Anterior cingulate cortex (tissue), 58 donors: ENCODE measurements around the gene LOXL1.
"Not testable (repeated sequence)": the region's sequence is repeated elsewhere in the genome, so short reads cannot be mapped to it uniquely, and the experiment has no call there.

Experiments
- DNase-seq, 58 donors: peaks; one replicate each; lab custom pipeline; 2025; lab: John Stamatoyannopoulos, UW

Gene LOXL1

DNA sequence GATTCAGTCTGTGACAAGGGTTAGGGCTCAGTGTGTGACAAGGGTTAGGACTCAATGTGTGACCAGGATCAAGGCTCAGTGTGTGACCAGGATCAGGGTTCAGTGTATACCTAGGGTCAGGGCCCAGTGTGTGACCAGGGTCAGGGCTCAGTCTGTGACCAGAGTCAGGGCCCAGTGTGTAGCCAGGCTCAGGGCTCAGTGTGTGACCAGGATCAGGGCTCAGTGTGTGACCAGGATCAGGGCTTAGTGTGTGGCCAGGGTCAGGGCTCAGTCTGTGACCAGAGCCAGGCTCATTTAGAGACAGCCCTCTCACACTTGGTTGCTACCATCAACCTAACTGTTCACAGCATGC lies 24.2 kb downstream of the LOXL1 start:
- DNase-seq: no peak

GRCh38 chr15:73950831-73951561 lies 24.7 kb downstream of the LOXL1 start:
- DNase-seq: peak; percentile 11 to 91 (median 76)

GRCh38 chr15:73951601-73952000 lies 25.3 kb downstream of the LOXL1 start:
- no peak for DNase-seq

DNA sequence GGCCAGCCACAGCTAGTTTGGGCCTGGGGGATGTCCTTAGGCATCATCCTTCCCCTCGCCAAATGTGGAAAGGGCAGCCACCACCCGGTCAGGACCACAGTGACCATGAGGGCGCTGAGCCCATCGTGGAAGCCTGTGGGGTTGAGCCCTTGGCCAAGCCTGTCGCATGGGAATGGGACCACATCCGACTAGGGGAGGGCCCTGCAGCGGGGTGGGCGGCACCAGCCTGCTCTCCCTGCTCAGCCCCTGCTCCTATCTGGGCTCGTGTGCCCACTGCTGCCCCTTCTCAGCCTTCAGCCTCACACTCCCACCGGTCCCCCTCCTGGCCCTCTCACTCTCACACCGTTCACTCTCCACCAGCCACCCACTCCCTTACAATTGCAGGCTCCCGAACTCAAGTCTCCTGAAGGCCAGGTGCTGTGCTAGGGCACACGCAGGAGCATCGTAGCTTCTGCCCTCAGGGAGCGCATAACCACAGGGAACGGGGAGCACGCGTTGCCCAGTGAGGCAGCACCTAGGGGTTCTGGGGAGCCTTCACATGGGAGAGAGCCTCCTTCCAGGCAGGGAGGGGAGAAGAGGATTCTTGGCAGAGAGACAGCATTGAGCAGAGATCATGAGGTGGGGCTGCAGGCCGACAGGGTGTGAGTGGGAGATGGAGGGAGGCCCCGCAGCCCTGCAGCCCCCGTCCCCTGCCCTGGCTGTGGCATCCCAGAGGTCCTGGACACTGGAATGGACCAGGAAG lies 26.1 kb downstream of the LOXL1 start:
- no peak for DNase-seq

DNA sequence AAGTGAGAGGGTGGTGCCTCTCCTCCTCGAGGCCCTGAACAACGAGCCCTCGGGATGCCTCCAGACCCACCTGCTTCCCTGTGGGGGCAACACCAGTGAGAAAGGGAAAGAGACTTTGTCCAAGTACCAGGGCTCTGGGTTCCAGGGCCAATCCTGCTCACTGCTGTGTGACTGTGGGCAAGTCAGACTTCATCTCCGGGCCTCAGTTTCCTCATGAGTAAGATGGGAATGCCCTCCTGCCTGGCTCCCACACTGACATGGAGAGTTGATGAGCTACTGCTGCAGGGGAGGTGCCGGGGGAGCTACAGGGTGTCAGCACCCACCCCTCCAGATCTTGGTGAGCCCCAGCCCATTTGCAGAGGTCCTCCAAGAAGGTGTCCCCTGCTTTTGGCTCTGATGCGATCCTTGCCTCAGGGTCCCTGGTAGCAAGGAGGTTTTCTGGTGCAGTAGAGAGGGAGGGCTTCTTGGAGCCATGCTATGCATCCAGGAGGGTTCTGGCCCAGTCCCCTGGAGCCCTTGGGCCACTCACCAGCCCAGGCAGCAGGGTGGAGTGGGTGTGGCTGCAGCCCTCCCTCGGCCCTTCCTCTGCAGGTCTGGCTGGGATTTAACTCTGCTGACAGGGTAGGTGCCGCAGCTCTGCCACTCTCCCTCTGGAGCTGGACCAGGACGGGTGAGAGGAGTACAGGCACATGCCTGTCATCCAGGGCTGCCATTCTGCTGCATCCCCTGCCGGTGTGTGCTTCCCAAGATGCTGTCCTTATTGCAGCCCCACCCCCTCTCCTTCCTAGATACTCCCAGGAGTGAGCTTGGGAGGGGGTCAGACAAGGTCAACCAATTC lies 26.9 kb downstream of the LOXL1 start:
- DNase-seq: no peak

GRCh38 chr15:73954188-73955145 lies 28.2 kb downstream of the LOXL1 start:
- no peak for DNase-seq

GRCh38 chr15:73955326-73955725 lies 29.1 kb downstream of the LOXL1 start:
- DNase-seq: no peak

DNA sequence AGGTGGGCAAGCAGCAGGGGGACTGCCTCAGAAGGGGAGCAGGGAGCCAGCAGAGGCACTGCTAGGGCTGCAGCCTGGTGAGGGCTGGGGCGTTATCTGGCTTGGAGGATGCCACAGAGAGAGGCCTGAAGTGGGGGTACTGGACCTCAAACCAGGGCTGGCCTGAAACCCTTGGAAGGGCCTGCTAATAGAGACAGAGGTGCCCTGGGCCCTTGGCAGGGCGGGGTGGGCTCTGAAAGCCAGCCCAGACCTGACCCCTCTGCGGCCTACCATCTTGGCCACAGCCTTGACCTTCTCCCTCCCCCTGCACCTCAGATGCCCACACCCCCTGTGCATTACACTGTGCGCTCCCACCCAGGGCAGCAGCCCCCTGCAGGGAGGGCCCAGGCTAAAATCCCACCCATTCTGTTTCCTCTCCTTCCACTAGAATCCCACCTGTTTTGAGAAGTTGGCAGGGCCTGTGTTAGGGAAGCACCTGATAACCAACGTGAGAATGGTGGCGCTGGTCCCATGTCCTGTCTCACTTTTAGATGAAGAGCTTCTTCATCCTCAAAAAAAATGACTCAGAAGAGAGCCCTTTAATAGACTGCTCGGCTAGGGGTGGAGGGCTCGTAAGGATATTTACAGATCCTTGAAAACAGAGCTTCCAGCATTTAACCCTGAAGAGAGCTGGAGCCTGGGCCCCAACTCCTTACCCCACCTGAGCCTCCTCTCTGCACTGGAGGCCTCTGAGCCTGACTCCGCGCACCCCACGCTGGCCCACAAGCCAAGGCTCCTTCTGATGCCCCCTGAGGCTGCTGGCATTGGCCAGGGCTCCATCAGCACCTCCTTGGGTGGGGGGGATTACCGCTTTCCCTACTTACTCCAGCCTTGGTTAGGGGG lies 29.8 kb downstream of the LOXL1 start:
- DNase-seq: no peak

GRCh38 chr15:73956743-73957135 lies 30.5 kb downstream of the LOXL1 start:
- no peak for DNase-seq

GRCh38 chr15:73957276-73957675 lies 31.0 kb downstream of the LOXL1 start:
- no peak for DNase-seq

GRCh38 chr15:73957785-73958184 lies 31.5 kb downstream of the LOXL1 start:
- no peak for DNase-seq

GRCh38 chr15:73959012-73959581 lies 32.8 kb downstream of the LOXL1 start:
- no peak for DNase-seq

DNA sequence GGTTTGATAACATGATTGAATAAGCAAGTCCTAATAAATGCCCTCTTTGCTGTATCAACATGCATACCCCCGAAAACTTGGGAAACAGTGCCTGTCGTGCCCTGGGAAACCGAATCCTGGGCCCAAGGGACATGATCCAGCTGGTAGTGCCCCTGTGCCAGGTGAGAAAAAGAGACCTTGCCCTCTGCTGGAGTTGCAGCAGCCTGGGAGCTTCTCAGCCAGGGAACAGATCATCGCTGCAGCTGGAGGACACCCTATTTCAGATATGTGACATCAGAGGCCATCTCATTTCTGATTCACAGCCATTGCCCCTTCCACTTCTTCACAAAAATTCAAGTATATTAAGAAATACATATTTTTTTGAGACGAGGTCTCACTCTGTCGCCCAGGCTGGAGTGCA lies 33.5 kb downstream of the LOXL1 start:
- DNase-seq: no peak

DNA sequence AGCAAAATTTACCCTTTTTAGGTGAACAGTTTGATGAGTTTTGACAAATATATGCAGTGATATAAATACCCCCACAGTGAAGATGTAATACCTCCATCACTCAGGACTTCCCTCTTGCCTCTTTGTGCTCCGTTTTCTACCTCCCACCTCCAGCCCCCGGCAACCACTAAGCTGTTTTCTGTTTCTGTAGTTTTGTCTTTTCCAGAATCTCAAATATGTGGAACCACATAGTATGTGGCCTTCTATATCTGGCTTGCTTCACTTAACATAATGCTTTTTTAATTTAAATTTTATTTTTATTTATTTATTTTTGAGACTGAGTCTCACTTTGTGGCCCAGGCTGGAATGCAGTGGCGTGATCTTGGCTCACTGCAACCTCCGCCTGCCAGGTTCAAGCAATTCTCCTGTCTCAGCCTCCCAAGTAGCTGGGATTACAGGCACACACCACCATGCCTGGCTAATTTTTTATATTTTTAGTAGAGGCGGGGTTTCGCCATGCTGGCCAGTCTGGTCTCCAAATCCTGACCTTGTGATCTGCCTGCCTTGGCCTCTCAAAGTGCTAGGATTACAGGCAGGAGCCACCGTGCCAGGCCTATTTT lies 34.3 kb downstream of the LOXL1 start:
- not testable (repeated sequence) for DNase-seq

GRCh38 chr15:73962433-73962832 lies 36.2 kb downstream of the LOXL1 start:
- no peak for DNase-seq

- DNase-seq: peak in 44 of 58 donors; percentile 7 to 73 (median 34)
These were observed 38.5 kb downstream of the LOXL1 start for GRCh38 chr15:73964736-73965093.

GRCh38 chr15:73965094-73965757 lies 39.0 kb downstream of the LOXL1 start:
- DNase-seq: no peak

DNA sequence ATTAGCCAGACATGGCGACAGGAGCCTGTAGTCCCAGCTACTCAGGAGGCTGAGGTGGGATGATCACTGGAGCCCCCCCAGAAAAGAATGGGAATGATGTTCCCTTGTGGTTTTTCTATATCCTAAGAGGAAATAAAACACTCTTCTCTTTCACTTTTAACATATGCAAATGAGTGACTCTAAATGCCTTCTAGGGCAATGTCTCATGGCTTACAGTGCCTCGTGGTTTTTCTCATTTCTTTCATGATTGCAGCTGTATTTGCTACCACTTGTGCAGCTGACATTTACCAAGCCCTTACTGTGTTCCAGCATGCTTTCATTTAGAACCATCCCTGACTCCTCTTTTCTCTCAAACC lies 39.5 kb downstream of the LOXL1 start:
- no peak for DNase-seq
